HepG2 (cell line): ENCODE results near the gene CRTC2. TPM values are rescaled to one million over a fixed set of nuclear protein-coding genes. Genes with fewer than 3 reads are reported as not detected.

ENCODE experiments used
- CEBPB ChIP-seq: IDR thresholded peaks from 2 replicates; pipeline ENCODE4 v1.6.1; 2011; ENCODE audit warnings: low read depth, low read length, improper control_type of control experiment, borderline replicate concordance
- DNMT1 ChIP-seq: sonication (generic); formaldehyde crosslinking; IDR thresholded peaks from 2 replicates; pipeline ENCODE4 v1.5.1; 2020; ENCODE audit warnings: mild to moderate bottlenecking, missing genetic modification reagents
- EZH2 ChIP-seq: conservative IDR thresholded peaks from 2 replicates; pipeline ENCODE4 v1.6.1; 2012; ENCODE audit warnings: mild to moderate bottlenecking, low read depth, low read length, moderate library complexity
- GATAD1 ChIP-seq: IDR thresholded peaks from 2 replicates; pipeline ENCODE4 v1.6.1; 2016; ENCODE audit warnings: missing genetic modification reagents, missing compliant biosample characterization
- HOXA3 ChIP-seq: sonication (generic); formaldehyde crosslinking; IDR thresholded peaks from 2 replicates; pipeline ENCODE4 v1.5.0; 2020; ENCODE audit warnings: missing genetic modification reagents
- ISX ChIP-seq: sonication (generic); formaldehyde crosslinking; conservative IDR thresholded peaks from 2 replicates; pipeline ENCODE4 v1.5.0; 2020; ENCODE audit warnings: missing genetic modification reagents
- KDM5B ChIP-seq: sonication (generic); formaldehyde crosslinking; IDR thresholded peaks from 2 replicates; pipeline ENCODE4 v1.4.0; 2020; ENCODE audit warnings: missing genetic modification reagents, mild to moderate bottlenecking, borderline replicate concordance
- NFRKB ChIP-seq: fragments of 450-650 bp; IDR thresholded peaks from 2 replicates; pipeline ENCODE4 v1.6.1; 2017
- NR2F2 ChIP-seq: IDR thresholded peaks from 2 replicates; pipeline ENCODE4 v1.6.1; 2012; ENCODE audit warnings: low read depth, inconsistent platforms, borderline replicate concordance
- RFX1 ChIP-seq: fragments of 450-650 bp; IDR thresholded peaks from 2 replicates; pipeline ENCODE4 v1.6.1; 2017
- RFX5 ChIP-seq: IDR thresholded peaks from 2 replicates; pipeline ENCODE4 v1.6.1; 2011; ENCODE audit warnings: low read depth, low read length, improper control_type of control experiment
- SCMH1 ChIP-seq: sonication (generic); formaldehyde crosslinking; IDR thresholded peaks from 2 replicates; pipeline ENCODE4 v1.9.0; 2021; ENCODE audit warnings: missing genetic modification reagents, mild to moderate bottlenecking, borderline replicate concordance
- ZNF136 ChIP-seq: sonication (generic); formaldehyde crosslinking; IDR thresholded peaks from 2 replicates; pipeline ENCODE4 v1.8.1; 2022; ENCODE audit warnings: low read depth, mild to moderate bottlenecking, moderate library complexity, missing genetic modification reagents
- ZNF382 ChIP-seq: sonication (generic); formaldehyde crosslinking; IDR thresholded peaks from 2 replicates; pipeline ENCODE4 v1.5.0; 2020; ENCODE audit warnings: missing genetic modification reagents, mild to moderate bottlenecking, borderline replicate concordance
- ZNF660 ChIP-seq: sonication (generic); formaldehyde crosslinking; IDR thresholded peaks from 2 replicates; pipeline ENCODE4 v1.5.1; 2020; ENCODE audit warnings: mild to moderate bottlenecking, low read depth, missing genetic modification reagents, borderline replicate concordance
- ZNF670 ChIP-seq: sonication (generic); formaldehyde crosslinking; IDR thresholded peaks from 2 replicates; pipeline ENCODE4 v1.8.0; 2022; ENCODE audit warnings: mild to moderate bottlenecking, missing genetic modification reagents, borderline replicate concordance
- polyA plus RNA-seq, 8 experiments: library from polyadenylated mRNA; depleted of rRNA in 3 of 8; stranded (reverse) in 7 of 8; unstranded in 1 of 8; fragments of >200 nt; fragmentation: Illumina TruSeq in 4 of 8; extraction: Trizol in 4 of 8; gene quantifications; 2 replicates each; pipeline versions ENCODE4 v1.2.1 to v1.2.3, GENCODE V29; 2011 to 2016; ENCODE audit warnings: low read depth in 4 of 8, missing spikeins in 1 of 8, mixed read lengths in 1 of 8; ENCODE audit not compliant: insufficient read depth in 1 of 8
- total RNA-seq, 5 experiments: library from RNA; depleted of rRNA; stranded (reverse); fragments of >200 nt; fragmentation: Illumina TruSeq; extraction: Trizol; gene quantifications; 2 replicates each; pipeline ENCODE4 v1.2.3, GENCODE V29; 2016; ENCODE audit warnings: low read depth in 1 of 5
- TF ChIP-seq, protein P1 (sequence below): sonication (generic); formaldehyde crosslinking; IDR thresholded peaks from 2 replicates; pipeline ENCODE4 v1.5.0; 2020; ENCODE audit warnings: missing genetic modification reagents
- TF ChIP-seq, protein P2 (sequence below): sonication (generic); formaldehyde crosslinking; IDR thresholded peaks from 2 replicates; pipeline ENCODE4 v1.8.0; 2023; ENCODE audit warnings: mild to moderate bottlenecking, missing genetic modification reagents
- TF ChIP-seq, protein P3 (sequence below): sonication (generic); formaldehyde crosslinking; conservative IDR thresholded peaks from 2 replicates; pipeline ENCODE4 v1.8.0; 2022; ENCODE audit warnings: mild to moderate bottlenecking, moderate library complexity, missing genetic modification reagents
- TF ChIP-seq, protein P4 (sequence below), 2 experiments: fragments of 450-650 bp in 1 of 2; sonication (generic) in 1 of 2; formaldehyde crosslinking; IDR thresholded peaks; 2 replicates each; pipeline versions ENCODE4 v1.5.0 to v1.8.0; 2020 to 2022; ENCODE audit warnings: mild to moderate bottlenecking in 1 of 2, missing genetic modification reagents in 1 of 2
- TF ChIP-seq, protein P5 (sequence below): sonication (generic); formaldehyde crosslinking; IDR thresholded peaks from 2 replicates; pipeline ENCODE4 v1.5.0; 2020; ENCODE audit warnings: mild to moderate bottlenecking, missing genetic modification reagents, borderline replicate concordance

The CRTC2 gene
- total and polyA plus RNA-seq, 2 of the 13 experiments (the other 11 are each of a cell fraction or from before 2014, with no cell fraction given) = 6.1 to 26.7 TPM

DNA sequence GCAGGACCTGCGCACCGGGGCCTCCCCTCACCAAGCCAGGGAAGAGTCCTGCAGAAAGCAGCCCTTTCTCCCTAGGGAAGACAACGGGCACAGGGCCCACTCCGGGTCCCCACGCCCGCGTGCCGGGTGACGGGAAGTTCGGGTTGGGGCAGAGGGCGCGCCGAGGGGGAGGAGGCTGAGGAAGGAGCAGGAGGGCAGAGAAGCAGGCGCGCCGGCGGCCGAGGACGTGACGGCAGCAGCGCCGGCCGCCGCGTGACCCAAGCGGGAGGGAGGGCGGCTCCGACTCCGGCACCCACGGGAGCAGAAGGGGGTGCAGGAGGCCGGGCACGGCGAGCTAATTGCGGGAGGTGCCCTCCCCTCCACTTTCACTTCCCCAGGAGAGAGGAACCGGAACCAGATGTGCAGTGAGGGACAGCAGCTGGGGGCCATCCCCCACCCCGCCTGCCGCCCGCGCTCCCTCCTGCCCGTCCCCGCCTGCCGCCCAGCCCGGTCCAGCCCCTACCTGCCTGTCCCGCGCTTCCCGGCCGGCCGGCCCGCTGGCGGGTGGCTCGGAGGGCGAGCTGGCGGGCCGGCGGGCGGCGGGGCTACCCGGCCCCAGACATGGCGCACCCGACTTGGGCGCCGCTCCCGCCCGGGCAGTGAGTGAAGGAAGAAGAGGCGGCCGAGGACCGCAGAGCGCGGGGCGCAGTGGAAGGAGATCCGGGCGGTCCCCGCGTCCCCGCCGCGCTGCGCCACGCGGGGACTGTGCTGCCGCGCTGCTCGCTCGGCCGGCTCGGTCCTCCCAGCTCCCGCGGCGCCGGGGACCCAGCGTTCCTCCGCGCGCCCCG is 12.4 kb downstream of the CRTC2 start (continued):
- no peak for TF ChIP-seq ZNF382 (CRISPR knock-in tag)
- TF ChIP-seq, protein P1, sequence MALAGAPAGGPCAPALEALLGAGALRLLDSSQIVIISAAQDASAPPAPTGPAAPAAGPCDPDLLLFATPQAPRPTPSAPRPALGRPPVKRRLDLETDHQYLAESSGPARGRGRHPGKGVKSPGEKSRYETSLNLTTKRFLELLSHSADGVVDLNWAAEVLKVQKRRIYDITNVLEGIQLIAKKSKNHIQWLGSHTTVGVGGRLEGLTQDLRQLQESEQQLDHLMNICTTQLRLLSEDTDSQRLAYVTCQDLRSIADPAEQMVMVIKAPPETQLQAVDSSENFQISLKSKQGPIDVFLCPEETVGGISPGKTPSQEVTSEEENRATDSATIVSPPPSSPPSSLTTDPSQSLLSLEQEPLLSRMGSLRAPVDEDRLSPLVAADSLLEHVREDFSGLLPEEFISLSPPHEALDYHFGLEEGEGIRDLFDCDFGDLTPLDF (CRISPR knock-in tag) = no peak
- TF ChIP-seq HOXA3 (CRISPR knock-in tag) = no peak; the same call in 1 of the 2 replicates
- TF ChIP-seq ZNF136 (CRISPR knock-in tag) = no peak
- TF ChIP-seq, protein P2, sequence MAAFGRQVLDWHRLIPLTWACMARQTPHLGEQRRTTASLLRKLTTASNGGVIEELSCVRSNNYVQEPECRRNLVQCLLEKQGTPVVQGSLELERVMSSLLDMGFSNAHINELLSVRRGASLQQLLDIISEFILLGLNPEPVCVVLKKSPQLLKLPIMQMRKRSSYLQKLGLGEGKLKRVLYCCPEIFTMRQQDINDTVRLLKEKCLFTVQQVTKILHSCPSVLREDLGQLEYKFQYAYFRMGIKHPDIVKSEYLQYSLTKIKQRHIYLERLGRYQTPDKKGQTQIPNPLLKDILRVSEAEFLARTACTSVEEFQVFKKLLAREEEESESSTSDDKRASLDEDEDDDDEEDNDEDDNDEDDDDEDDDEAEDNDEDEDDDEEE (CRISPR knock-in tag) = 0 out of 2 replicates have a peak, but pooled peaks have one; percentile 31
- no peak for TF ChIP-seq NFRKB
- no peak for TF ChIP-seq SCMH1 (CRISPR knock-in tag)
- no peak for TF ChIP-seq ISX (CRISPR knock-in tag)
- no peak for TF ChIP-seq RFX1
- no peak for TF ChIP-seq ZNF660 (CRISPR knock-in tag)
- no peak for TF ChIP-seq CEBPB
- TF ChIP-seq DNMT1 (CRISPR knock-in tag) = no peak
- TF ChIP-seq, protein P3, sequence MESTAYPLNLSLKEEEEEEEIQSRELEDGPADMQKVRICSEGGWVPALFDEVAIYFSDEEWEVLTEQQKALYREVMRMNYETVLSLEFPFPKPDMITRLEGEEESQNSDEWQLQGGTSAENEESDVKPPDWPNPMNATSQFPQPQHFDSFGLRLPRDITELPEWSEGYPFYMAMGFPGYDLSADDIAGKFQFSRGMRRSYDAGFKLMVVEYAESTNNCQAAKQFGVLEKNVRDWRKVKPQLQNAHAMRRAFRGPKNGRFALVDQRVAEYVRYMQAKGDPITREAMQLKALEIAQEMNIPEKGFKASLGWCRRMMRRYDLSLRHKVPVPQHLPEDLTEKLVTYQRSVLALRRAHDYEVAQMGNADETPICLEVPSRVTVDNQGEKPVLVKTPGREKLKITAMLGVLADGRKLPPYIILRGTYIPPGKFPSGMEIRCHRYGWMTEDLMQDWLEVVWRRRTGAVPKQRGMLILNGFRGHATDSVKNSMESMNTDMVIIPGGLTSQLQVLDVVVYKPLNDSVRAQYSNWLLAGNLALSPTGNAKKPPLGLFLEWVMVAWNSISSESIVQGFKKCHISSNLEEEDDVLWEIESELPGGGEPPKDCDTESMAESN (CRISPR knock-in tag) = no peak
- TF ChIP-seq GATAD1 = peak; percentile 55; the same call in 1 of the 2 replicates
- no peak for TF ChIP-seq RFX5
- TF ChIP-seq, protein P4, sequence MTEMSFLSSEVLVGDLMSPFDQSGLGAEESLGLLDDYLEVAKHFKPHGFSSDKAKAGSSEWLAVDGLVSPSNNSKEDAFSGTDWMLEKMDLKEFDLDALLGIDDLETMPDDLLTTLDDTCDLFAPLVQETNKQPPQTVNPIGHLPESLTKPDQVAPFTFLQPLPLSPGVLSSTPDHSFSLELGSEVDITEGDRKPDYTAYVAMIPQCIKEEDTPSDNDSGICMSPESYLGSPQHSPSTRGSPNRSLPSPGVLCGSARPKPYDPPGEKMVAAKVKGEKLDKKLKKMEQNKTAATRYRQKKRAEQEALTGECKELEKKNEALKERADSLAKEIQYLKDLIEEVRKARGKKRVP (CRISPR knock-in tag; IDR thresholded peaks at IDR 0.05) = no peak
- peak; percentile 56; the same call in 1 of the 2 replicates for TF ChIP-seq KDM5B (CRISPR knock-in tag)
- TF ChIP-seq, protein P5, sequence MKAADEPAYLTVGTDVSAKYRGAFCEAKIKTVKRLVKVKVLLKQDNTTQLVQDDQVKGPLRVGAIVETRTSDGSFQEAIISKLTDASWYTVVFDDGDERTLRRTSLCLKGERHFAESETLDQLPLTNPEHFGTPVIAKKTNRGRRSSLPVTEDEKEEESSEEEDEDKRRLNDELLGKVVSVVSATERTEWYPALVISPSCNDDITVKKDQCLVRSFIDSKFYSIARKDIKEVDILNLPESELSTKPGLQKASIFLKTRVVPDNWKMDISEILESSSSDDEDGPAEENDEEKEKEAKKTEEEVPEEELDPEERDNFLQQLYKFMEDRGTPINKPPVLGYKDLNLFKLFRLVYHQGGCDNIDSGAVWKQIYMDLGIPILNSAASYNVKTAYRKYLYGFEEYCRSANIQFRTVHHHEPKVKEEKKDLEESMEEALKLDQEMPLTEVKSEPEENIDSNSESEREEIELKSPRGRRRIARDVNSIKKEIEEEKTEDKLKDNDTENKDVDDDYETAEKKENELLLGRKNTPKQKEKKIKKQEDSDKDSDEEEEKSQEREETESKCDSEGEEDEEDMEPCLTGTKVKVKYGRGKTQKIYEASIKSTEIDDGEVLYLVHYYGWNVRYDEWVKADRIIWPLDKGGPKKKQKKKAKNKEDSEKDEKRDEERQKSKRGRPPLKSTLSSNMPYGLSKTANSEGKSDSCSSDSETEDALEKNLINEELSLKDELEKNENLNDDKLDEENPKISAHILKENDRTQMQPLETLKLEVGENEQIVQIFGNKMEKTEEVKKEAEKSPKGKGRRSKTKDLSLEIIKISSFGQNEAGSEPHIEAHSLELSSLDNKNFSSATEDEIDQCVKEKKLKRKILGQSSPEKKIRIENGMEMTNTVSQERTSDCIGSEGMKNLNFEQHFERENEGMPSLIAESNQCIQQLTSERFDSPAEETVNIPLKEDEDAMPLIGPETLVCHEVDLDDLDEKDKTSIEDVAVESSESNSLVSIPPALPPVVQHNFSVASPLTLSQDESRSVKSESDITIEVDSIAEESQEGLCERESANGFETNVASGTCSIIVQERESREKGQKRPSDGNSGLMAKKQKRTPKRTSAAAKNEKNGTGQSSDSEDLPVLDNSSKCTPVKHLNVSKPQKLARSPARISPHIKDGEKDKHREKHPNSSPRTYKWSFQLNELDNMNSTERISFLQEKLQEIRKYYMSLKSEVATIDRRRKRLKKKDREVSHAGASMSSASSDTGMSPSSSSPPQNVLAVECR (CRISPR knock-in tag) = peak; percentile 49
- TF ChIP-seq ZNF670 = no peak
- TF ChIP-seq NR2F2 = no peak
- no peak for TF ChIP-seq EZH2
